PC-3 (cell line): Measurements from ENCODE around the gene CDC37L1.

Source experiments
- EZH2 ChIP-seq: fragments of 300-600 bp; sonication (generic); IDR thresholded peaks from one replicate; pipeline ENCODE4 v1.6.1; 2017; ENCODE audit warnings: antibody characterized with exemption, mild to moderate bottlenecking, low read length; ENCODE audit not compliant: unreplicated experiment
- EZH2phosphoT487 ChIP-seq: fragments of 300-600 bp; sonication (generic); IDR thresholded peaks from 2 replicates; pipeline ENCODE4 v1.6.1; 2018; ENCODE audit warnings: mild to moderate bottlenecking, antibody characterized with exemption, low read length, borderline replicate concordance
- TF ChIP-seq, protein P1 (sequence below): fragments of 300-600 bp; sonication (generic); conservative IDR thresholded peaks from 2 replicates; pipeline ENCODE4 v1.5.1; 2017; ENCODE audit warnings: antibody characterized with exemption, low read depth, mild to moderate bottlenecking, low read length

DNA sequence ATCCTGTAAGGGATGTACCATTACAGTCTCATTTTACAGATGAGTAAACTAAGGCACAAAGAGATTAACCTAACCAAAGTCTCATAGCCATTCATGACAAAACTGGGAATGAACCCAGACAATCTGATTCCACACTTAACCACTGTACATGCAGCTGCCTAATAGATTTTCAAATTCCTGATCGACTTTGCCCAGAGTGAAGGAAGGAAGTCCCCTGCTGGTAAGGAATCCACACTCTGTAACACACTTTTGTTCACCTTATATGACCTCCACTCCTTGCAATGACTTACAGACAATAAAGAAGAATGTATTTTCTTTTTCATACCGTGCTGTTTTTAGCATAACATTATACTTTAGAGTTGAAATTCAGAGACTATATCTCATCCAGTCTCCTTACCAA is 48.5 kb upstream of the CDC37L1 start:
- TF ChIP-seq, protein P1, sequence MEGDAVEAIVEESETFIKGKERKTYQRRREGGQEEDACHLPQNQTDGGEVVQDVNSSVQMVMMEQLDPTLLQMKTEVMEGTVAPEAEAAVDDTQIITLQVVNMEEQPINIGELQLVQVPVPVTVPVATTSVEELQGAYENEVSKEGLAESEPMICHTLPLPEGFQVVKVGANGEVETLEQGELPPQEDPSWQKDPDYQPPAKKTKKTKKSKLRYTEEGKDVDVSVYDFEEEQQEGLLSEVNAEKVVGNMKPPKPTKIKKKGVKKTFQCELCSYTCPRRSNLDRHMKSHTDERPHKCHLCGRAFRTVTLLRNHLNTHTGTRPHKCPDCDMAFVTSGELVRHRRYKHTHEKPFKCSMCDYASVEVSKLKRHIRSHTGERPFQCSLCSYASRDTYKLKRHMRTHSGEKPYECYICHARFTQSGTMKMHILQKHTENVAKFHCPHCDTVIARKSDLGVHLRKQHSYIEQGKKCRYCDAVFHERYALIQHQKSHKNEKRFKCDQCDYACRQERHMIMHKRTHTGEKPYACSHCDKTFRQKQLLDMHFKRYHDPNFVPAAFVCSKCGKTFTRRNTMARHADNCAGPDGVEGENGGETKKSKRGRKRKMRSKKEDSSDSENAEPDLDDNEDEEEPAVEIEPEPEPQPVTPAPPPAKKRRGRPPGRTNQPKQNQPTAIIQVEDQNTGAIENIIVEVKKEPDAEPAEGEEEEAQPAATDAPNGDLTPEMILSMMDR, result no peak
- TF ChIP-seq EZH2 (no peak), EZH2phosphoT487 (no peak)
